Calu3 (cell line): Measurements from ENCODE around the gene DNAJB7. TPM values are rescaled to one million over a fixed set of nuclear protein-coding genes. Genes with fewer than 3 reads are reported as not detected.

Experiments used
- BruUV-seq: library from RNA; stranded (reverse); fragments of 400-500 nt; replicated peaks from 2 replicates; lab custom pipeline; 2021; lab: Mats Ljungman, UMichigan
- CTCF ChIA-PET: fragments of 300-600 bp; sonication (Branson Sonifier 250); formaldehyde crosslinking; loops from one replicate; lab custom pipeline; 2022; ENCODE audit warnings: antibody characterized with exemption; lab: Charles Lee
- DNase-seq: peaks from one replicate; pipeline ENCODE4 v3.0.0; 2022
- H3K27ac Mint-ChIP-seq: one replicate; pipeline ENCODE4 v1.8.0; 2022; ENCODE audit warnings: mixed read lengths; ENCODE audit not compliant: unreplicated experiment
- H3K27me3 Mint-ChIP-seq: one replicate; pipeline ENCODE4 v1.8.0; 2022; ENCODE audit warnings: mixed read lengths; ENCODE audit not compliant: unreplicated experiment
- H3K36me3 Mint-ChIP-seq: one replicate; pipeline ENCODE4 v1.8.0; 2022; ENCODE audit warnings: mild to moderate bottlenecking, moderate library complexity, mixed read lengths; ENCODE audit not compliant: insufficient read depth, unreplicated experiment
- H3K4me1 Mint-ChIP-seq: one replicate; pipeline ENCODE4 v1.8.0; 2022; ENCODE audit warnings: mild to moderate bottlenecking, low read depth, mixed read lengths; ENCODE audit not compliant: unreplicated experiment
- H3K4me3 Mint-ChIP-seq: one replicate; pipeline ENCODE4 v1.8.0; 2022; ENCODE audit warnings: mild to moderate bottlenecking, low read depth, moderate library complexity, mixed read lengths; ENCODE audit not compliant: unreplicated experiment
- H3K9me3 Mint-ChIP-seq: one replicate; pipeline ENCODE4 v1.8.0; 2022; ENCODE audit warnings: low read depth, mixed read lengths; ENCODE audit not compliant: unreplicated experiment
- CTCF ChIP-seq: fragments of 200-600 bp; IDR thresholded peaks from one replicate; pipeline ENCODE4 v1.8.0; 2022; ENCODE audit warnings: antibody characterized with exemption; ENCODE audit not compliant: unreplicated experiment
- intact Hi-C: fragments of 100-400 bp; cut with micrococcal nuclease; formaldehyde crosslinking; loops from one replicate; pipeline ENCODE4 v1.10.0; 2022; ENCODE audit not compliant: unreplicated experiment
- total RNA-seq: library from RNA; stranded (reverse); gene quantifications from 2 replicates; pipeline ENCODE4 v1.2.3, GENCODE V29; 2022

DNAJB7 gene
- total RNA-seq, 1 experiment from 2014 or later, result not detected

- H3K4me1 Mint-ChIP-seq, result no peaks in the 10 kb centered on the region
- H3K4me3 Mint-ChIP-seq, result no peak overlapping the region
- intact Hi-C loops, result no loop called here
- no TSS peak for BruUV-seq
- H3K36me3 Mint-ChIP-seq, result peaks cover 4% of the 10 kb centered on the region
- CTCF ChIA-PET, result no interaction called here
- no peak for DNase-seq
- no peak overlapping the region for H3K27ac Mint-ChIP-seq
- no peaks in the 10 kb centered on the region for H3K27me3 Mint-ChIP-seq
- no peaks in the 10 kb centered on the region for H3K9me3 Mint-ChIP-seq
- TF ChIP-seq CTCF, result no peak
Observed at GRCh38 chr22:40894417-40894816, 32.5 kb upstream of the DNAJB7 start.

- no TSS peak for BruUV-seq
- intact Hi-C loops, result no loop called here
- no peak for DNase-seq
- Mint-ChIP-seq H3K9me3 (no peaks in the 10 kb centered on the region), H3K36me3 (peaks cover 6% of the 10 kb centered on the region), H3K27ac (no peak overlapping the region), H3K4me1 (no peaks in the 10 kb centered on the region), H3K27me3 (no peaks in the 10 kb centered on the region), H3K4me3 (no peak overlapping the region)
- no peak for TF ChIP-seq CTCF
- CTCF ChIA-PET, result no interaction called here
Observed at GRCh38 chr22:40890881-40891280, 29.0 kb upstream of the DNAJB7 start.

GRCh38 chr22:40889116-40889515 lies 27.2 kb upstream of the DNAJB7 start:
- Mint-ChIP-seq H3K27ac (no peak overlapping the region), H3K4me3 (no peak overlapping the region), H3K9me3 (no peaks in the 10 kb centered on the region), H3K36me3 (peaks cover 6% of the 10 kb centered on the region), H3K4me1 (no peaks in the 10 kb centered on the region), H3K27me3 (no peaks in the 10 kb centered on the region)
- CTCF ChIA-PET, result no interaction called here
- BruUV-seq, result no TSS peak
- no peak for DNase-seq
- no peak for TF ChIP-seq CTCF
- intact Hi-C loops, result no loop called here

- no peaks in the 10 kb centered on the region for H3K27me3 Mint-ChIP-seq
- H3K4me3 Mint-ChIP-seq, result no peak overlapping the region
- no peak for DNase-seq
- no peak overlapping the region for H3K27ac Mint-ChIP-seq
- intact Hi-C loops, result loop anchor here (5.0 kb wide), 1 partner anchor 228 kb away; no protein-coding TSS in a partner anchor
- H3K9me3 Mint-ChIP-seq, result no peaks in the 10 kb centered on the region
- no peak for TF ChIP-seq CTCF
- H3K36me3 Mint-ChIP-seq, result no peaks in the 10 kb centered on the region
- CTCF ChIA-PET, result interaction anchor here (1.0 kb wide), 1 partner anchor 20 kb away, joined by 4 read pairs; no protein-coding TSS in a partner anchor
- H3K4me1 Mint-ChIP-seq, result peaks cover 11% of the 10 kb centered on the region
- BruUV-seq, result no TSS peak
Observed at GRCh38 chr22:40878922-40879321, 17.0 kb upstream of the DNAJB7 start.
